Head of caudate nucleus (tissue), 42 donors: ENCODE data around the gene WDPCP.
A peak's percentile ranks its signal among the peaks of the same experiment; 100 is the strongest.
"Not testable (repeated sequence)": the region's sequence is repeated elsewhere in the genome, so short reads cannot be mapped to it uniquely, and the experiment has no call there.

Experiments
- DNase-seq, 42 donors: peaks; one replicate each; pipeline versions ENCODE4 v3.0.0 to v3.0.0-alpha.2; 2020 to 2021; ENCODE audit warnings: mixed read lengths in 7 of 42
- intact Hi-C: fragments of 100-400 bp; cut with DNase I; formaldehyde crosslinking; loops from one replicate; pipeline ENCODE4 v1.15.0; 2022

WDPCP gene, protein sequence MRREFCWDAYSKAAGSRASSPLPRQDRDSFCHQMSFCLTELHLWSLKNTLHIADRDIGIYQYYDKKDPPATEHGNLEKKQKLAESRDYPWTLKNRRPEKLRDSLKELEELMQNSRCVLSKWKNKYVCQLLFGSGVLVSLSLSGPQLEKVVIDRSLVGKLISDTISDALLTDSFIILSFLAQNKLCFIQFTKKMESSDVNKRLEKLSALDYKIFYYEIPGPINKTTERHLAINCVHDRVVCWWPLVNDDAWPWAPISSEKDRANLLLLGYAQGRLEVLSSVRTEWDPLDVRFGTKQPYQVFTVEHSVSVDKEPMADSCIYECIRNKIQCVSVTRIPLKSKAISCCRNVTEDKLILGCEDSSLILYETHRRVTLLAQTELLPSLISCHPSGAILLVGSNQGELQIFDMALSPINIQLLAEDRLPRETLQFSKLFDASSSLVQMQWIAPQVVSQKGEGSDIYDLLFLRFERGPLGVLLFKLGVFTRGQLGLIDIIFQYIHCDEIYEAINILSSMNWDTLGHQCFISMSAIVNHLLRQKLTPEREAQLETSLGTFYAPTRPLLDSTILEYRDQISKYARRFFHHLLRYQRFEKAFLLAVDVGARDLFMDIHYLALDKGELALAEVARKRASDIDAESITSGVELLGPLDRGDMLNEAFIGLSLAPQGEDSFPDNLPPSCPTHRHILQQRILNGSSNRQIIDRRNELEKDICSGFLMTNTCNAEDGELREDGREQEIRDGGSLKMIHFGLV

DNA sequence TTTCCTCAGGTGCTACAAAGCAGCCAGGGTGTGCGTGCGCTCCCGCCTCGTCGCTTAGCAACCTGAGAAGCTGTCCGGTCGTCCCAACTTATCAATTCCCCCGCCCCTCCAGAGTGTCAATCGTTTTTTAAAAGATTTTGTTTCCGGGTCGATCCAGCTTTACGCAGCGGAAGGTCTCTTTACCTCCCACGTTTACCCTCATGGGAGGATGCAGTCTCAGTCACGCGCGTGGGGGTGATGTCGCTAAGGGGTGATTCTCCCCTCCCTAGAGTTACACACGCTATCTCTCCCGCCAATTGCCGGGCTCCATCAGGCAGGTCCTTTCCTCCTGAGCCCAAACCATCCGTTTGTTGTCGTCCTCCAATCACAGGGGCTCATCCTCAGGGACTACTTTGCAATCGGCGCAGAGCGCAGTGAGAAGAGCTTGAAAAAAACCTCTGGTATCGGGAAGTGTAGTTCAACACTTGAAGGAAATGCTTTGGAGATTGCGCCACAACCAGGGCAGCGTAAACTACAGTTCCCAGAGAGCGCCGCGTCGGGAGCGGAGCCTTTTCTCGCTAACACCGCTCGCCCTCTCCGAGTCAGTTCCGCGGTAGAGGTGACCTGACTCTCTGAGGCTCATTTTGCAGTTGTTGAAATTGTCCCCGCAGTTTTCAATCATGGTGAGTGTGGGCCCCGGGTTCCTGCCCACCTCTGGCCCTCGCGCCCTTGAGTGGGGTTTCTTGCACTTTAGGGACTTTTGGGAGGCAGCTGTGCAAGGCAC is at the start of gene WDPCP, which contains the start of gene MDH1:
WDPCP (minus strand) TSS at position 93 of the 763 bp plus-strand sequence. CDS start 206 bp downstream, outside the sequence.
MDH1 (plus strand) TSS at position 579 of the 763 bp plus-strand sequence; CDS start at position 660, 81 bp downstream.
- peak; percentile 86 to 98 (median 95) for DNase-seq
- intact Hi-C loops = loop anchor here (5.0 kb wide), 1 partner anchor 254 kb away; the partner anchor contains the start of gene UGP2

DNA sequence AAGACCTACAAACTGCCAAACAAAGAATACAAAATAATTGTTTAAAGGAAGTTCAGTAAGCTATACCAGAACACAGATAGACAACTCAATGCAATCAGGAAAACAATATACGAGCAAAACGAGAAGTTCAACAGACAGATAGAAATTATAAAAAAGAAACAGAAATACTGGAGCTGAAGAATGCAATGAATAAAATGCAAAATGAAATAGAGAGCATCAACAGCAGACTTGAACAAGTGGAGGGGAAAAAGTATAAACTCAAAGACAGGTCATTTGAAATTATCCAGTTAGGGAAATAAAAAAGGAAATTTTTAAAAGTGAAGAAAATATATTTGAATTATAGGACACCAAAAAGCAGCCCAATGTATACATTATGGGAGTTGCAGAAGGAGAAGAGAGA is 44.1 kb upstream of the WDPCP start:
- intact Hi-C loops = no loop called here
- DNase-seq = no peak

- no peak for DNase-seq
- intact Hi-C loops = no loop called here
These were observed 43.2 kb upstream of the WDPCP start for GRCh38 chr2:63631501-63631900.

- DNase-seq = no peak
- intact Hi-C loops = no loop called here
These were observed 40.2 kb upstream of the WDPCP start for GRCh38 chr2:63628403-63628942.

DNA sequence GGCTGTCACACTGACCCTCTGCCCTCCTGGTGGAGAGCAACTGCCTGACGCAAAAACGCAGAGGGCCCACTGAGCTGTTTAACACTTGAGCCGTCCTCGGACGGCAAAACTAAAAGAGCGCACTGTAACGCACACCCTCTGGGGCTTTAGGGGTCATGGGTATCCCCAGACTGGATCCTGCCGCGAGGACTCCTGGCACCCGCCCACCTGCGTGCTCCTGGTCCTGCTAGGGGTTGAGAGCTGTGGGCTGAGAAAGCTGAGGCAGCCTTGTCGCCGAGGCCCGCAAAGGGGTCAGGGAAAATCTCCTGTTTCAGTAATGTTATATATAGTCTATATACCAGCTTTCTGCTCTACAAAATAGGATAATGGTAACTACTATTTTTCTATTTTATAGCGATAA is 39.6 kb upstream of the WDPCP start:
- intact Hi-C loops = no loop called here
- DNase-seq = no peak

DNA sequence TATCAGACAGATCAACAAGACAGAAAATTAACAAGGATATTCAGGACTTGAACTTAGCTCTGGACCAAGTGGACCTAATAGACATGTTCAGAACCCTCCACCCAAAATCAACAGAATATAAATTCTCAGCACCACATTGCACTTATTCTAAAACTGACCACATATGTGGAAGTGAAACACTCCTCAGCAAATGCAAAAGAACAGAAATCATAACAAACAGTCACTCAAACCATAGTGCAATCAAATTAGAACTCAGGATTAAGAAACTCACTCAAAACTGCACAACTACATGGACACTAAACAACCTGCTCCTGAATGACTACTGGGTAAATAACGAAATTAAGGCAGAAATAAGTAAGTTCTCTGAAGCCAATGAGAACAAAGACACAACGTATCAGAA is 35.5 kb upstream of the WDPCP start:
- intact Hi-C loops, DNase-seq: not testable (repeated sequence)

DNA sequence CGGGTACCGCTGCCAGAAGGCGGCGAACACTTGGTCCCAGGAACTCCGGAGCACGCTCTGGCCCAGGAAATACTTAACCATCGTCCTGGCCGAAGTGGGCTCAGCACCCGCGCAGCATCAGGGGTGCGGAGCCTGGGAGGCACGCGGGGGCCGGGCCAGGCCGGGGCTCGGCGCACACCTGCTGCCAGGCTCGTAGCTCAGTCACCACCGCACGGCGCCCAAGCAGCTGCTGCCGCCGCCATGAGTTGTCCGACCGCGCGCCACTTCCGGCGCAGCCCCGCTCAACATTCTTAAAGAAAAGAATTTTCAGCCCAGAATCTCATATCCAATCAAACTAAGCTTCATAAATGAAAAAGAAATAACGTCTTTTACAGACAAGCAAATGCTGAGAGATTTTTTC is 34.5 kb upstream of the WDPCP start:
- intact Hi-C loops = no loop called here
- no peak for DNase-seq

DNA sequence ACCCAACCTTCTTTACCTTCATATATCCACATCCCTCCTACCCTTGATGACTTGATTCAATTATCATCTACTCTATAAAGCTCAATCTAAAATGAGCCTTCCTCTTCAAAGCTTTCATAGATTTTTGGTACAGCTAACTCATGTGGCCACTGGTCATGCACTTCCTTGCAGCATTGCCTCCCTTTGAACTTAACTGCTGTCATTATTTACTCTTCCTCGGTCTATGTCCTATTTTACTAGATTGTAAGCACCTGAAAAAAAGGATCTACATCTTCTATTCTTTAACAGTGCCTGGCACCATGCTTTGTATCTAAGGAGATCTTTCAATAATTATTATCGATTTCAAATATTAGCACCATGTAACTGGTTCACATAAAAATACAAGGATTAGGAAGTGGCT is 31.1 kb upstream of the WDPCP start:
- intact Hi-C loops = no loop called here
- DNase-seq = no peak

- intact Hi-C loops = no loop called here
- DNase-seq = no peak
These were observed 29.1 kb upstream of the WDPCP start for GRCh38 chr2:63617366-63617765.

GRCh38 chr2:63614983-63615945 is 27.0 kb upstream of the WDPCP start:
- DNase-seq = no peak
- intact Hi-C loops = no loop called here

GRCh38 chr2:63614448-63614968 is 26.2 kb upstream of the WDPCP start:
- DNase-seq = no peak
- intact Hi-C loops = no loop called here

GRCh38 chr2:63613391-63613901 is 25.2 kb upstream of the WDPCP start:
- DNase-seq = no peak
- intact Hi-C loops = no loop called here

DNA sequence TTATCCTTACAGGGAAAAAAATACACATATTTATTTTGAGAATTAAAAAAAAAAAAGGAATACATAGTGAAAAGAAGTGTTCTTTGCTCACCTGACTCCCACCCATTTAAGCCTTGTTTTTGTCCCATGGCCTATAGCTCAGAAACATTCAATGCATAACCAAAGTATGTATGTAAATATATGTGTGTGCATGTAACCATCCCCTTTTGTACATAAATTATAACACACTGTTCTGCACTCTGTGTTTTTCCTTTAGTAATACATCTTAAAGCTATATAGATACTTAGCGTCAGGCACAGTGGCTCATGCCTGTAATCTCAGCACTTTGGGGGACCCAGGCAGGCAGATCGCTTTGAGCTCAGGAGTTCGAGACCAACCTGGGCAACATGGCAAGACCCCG is 22.2 kb upstream of the WDPCP start:
- DNase-seq = no peak
- intact Hi-C loops = no loop called here

DNA sequence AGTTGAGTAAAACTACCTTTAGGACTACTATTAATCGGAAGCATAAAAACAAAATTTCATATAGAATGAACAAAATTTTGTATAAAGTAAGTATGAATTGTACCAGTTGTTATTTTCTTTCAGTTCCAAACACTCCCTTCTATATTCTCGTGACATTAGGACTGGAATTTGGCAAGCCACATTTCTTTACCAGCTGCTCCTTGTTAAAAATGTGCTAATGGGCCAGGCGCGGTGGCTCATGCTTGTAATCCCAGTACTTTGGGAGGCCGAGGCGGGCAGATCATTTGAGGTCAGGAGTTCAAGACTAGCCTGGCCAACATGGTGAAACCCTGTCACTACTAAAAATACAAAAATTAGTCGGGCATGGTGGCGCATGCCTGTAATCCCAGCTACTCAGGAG is 20.6 kb upstream of the WDPCP start:
- intact Hi-C loops, DNase-seq: not testable (repeated sequence)

DNA sequence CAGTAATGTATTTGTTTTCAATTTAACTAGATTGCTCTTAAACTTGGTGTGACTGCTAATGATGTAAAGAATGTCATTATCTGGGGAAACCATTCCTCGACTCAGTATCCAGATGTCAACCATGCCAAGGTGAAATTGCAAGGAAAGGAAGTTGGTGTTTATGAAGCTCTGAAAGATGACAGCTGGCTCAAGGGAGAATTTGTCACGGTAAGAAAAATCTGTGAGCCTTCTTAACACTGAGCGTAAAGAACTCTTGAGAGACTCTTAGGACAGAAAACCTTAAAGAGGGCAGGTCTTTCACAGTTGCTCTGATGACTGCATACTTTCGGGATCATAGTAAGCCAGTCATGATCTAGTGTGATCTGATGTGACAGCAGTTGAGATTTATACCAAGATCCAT is 16.4 kb upstream of the WDPCP start:
- no peak for DNase-seq
- intact Hi-C loops = no loop called here

GRCh38 chr2:63600881-63601460 is 12.7 kb upstream of the WDPCP start:
- DNase-seq = no peak
- intact Hi-C loops = no loop called here

GRCh38 chr2:63598981-63599380 is 10.7 kb upstream of the WDPCP start:
- DNase-seq = no peak
- intact Hi-C loops = no loop called here
